Measurements from ENCODE around the gene TEX14.

DNA sequence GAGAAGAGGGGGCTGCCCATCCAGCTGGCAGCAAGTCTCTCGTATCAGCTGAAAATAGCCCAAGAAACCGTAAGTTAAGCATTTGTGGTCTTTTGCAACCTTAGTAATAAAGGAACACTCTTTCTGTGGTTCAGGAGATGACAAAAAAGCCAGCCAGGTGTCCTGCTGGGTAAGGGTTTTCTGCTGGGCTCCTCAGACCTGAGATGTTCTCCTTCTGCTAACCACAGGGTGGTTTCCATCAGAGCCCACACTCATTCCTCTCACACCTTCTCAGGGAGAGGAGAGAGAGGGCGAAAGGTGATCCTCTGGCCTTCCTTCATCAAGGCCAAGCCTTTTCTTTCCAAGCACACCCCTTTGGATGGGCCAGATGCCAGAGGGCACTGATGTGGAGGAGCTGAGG is 70.7 kb downstream of the TEX14 start:
- TF ChIP-seq, protein P1, sequence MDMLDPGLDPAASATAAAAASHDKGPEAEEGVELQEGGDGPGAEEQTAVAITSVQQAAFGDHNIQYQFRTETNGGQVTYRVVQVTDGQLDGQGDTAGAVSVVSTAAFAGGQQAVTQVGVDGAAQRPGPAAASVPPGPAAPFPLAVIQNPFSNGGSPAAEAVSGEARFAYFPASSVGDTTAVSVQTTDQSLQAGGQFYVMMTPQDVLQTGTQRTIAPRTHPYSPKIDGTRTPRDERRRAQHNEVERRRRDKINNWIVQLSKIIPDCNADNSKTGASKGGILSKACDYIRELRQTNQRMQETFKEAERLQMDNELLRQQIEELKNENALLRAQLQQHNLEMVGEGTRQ (IDR thresholded peaks at IDR 0.05; ENCODE audit: borderline replicate concordance, low read depth, low read length): no peak
- no peak for TF ChIP-seq POLR2AphosphoS5 (IDR thresholded peaks at IDR 0.05; ENCODE audit: low read length)
- TF ChIP-seq GATAD2B (conservative IDR thresholded peaks at IDR 0.05; ENCODE audit: low read depth): no peak
- TF ChIP-seq MXI1 (IDR thresholded peaks at IDR 0.05; ENCODE audit: low read depth, low read length): no peak
- no peak for TF ChIP-seq RBBP5 (conservative IDR thresholded peaks at IDR 0.05)
- TF ChIP-seq CTCF (IDR thresholded peaks at IDR 0.05 in 2 of 3, conservative IDR thresholded peaks at IDR 0.05 in 1 of 3; ENCODE audit: control insufficient read depth in 2 of 3, extremely low read depth in 1 of 3, insufficient read depth in 1 of 3, low read depth in 3 of 3, low read length in 3 of 3): no peak
- no peak for TF ChIP-seq RELA (IDR thresholded peaks at IDR 0.05; ENCODE audit: borderline replicate concordance, partially characterized antibody)
- no peak for TF ChIP-seq POLR2A (IDR thresholded peaks at IDR 0.05; ENCODE audit: low read depth, low read length)

All from GM12878 (cell line).